ENCODE results near the gene CCDC144A.
"Not testable (repeated sequence)": the region's sequence is repeated elsewhere in the genome, so short reads cannot be mapped to it uniquely, and the experiment has no call there.

CCDC144A gene, protein sequence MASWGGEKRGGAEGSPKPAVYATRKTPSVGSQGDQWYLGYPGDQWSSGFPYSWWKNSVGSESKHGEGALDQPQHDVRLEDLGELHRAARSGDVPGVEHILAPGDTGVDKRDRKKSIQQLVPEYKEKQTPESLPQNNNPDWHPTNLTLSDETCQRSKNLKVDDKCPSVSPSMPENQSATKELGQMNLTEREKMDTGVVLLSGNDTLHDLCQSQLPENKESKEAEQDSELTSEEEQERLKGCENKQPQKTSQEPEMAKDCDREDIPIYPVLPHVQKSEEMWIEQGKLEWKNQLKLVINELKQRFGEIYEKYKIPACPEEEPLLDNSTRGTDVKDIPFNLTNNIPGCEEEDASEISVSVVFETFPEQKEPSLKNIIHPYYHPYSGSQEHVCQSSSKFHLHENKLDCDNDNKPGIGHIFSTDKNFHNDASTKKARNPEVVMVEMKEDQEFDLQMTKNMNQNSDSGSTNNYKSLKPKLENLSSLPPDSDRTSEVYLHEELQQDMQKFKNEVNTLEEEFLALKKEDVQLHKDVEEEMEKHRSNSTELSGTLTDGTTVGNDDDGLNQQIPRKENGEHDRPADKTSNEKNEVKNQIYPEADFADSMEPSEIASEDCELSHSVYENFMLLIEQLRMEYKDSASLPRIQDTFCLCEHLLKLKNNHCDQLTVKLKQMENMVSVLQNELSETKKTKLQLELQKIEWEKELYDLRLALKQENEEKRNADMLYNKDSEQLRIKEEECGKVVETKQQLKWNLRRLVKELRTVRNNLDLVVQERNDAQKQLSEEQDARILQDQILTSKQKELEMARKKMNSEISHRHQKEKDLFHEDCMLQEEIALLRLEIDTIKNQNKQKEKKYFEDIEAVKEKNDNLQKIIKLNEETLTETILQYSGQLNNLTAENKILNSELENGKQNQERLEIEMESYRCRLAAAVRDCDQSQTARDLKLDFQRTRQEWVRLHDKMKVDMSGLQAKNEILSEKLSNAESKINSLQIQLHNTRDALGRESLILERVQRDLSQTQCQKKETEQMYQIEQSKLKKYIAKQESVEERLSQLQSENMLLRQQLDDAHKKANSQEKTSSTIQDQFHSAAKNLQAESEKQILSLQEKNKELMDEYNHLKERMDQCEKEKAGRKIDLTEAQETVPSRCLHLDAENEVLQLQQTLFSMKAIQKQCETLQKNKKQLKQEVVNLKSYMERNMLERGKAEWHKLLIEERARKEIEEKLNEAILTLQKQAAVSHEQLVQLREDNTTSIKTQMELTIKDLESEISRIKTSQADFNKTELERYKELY (N-terminal part only)

GRCh38 chr17:16689731-16690281 lies at the start of gene CCDC144A:
CCDC144A (plus strand) TSS chr17:16690241; CDS start chr17:16690401, 160 bp downstream.
- DNase-seq (ENCODE audit: low spot score), result not testable (repeated sequence)

GRCh38 chr17:16649585-16649984 lies 40.5 kb upstream of the CCDC144A start:
- DNase-seq (ENCODE audit: low spot score), result no peak

- DNase-seq (ENCODE audit: low spot score), result no peak
These were observed 37.8 kb upstream of the CCDC144A start for GRCh38 chr17:16652252-16652651.

DNA sequence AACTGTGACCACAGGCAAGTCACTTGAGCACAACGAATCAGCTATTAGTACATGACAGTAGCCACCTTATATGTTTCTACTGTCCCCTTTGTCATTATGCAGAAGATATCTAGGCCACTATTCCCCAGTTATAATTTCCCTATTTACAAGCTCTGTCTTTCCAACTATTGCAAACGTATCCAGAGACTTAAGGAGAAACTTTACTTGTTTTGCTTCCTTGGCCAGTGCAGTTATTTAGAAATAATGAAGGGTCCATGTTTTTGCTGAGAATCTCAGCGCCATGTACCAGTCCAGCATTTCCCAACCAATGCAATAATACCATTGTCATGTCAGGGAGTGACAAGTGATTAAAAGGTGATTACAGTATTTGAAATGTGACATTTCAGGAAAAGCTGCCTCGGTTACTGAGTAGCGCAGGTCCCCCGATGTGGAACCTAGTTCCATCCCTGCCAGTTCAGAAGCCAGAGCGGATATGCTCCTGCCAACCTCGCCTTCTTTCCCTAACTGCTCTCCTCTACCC lies 37.1 kb upstream of the CCDC144A start:
- DNase-seq (ENCODE audit: low spot score), result peak; percentile 13

- peak; percentile 98 for DNase-seq (ENCODE audit: low spot score)
These were observed 36.5 kb upstream of the CCDC144A start, which contains the start of gene ZNF624 for GRCh38 chr17:16653367-16654041. ZNF624 (minus strand) TSS chr17:16653850.

DNA sequence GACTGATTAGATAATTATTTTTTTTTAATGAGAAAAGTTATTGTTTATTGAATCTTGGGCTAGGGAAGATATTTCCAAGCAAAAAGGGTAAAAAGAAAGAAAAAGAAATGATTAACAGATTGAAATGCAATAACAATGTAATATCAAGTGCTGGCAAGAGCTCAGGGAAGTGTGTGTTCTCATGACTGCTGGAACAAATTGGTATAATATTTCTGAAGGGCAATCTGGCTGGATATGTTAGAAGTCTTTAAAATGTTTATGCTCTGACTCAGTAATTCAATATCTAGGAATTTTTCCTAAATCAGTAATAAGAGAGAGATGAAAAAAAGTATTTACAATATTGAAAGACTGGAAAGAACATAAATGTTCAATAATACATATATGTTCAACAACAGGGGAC lies 28.8 kb upstream of the CCDC144A start:
- no peak for DNase-seq (ENCODE audit: low spot score)

- no peak for DNase-seq (ENCODE audit: low spot score)
These were observed 27.1 kb upstream of the CCDC144A start for GRCh38 chr17:16662936-16663335.

- not testable (repeated sequence) for DNase-seq (ENCODE audit: low spot score)
These were observed 23.5 kb upstream of the CCDC144A start for GRCh38 chr17:16666553-16666906.

- DNase-seq (ENCODE audit: low spot score), result not testable (repeated sequence)
These were observed 23.0 kb upstream of the CCDC144A start for GRCh38 chr17:16666907-16667636.

DNA sequence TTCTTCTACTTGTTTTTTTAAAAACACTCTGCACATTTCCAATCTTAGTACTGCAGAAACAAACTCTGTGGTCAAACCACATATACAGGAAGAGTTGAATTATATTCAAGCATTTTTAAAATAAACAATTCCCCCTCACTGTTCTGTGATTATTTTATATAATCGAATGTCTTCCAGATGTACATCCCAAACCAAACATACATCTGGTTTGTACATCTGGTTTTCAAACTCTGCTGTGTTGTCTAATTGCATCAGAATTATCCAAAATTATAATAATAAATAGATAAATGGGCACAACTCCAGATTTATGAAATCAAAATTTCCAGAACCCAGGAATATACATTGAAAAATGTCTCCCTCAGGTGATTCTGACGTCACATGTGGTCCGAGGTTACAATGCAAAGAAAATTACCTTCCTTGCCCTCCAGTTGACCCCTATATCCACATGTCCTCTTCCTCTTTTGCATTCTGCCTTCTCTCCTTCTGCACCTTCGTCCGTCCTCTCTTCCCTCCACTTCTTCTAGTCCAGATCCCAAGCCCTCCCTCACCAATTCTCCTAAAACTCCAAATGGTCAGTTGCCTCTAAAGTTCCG lies 13.3 kb upstream of the CCDC144A start:
- DNase-seq (ENCODE audit: low spot score), result no peak

GRCh38 chr17:16683290-16684138 lies 6.5 kb upstream of the CCDC144A start:
- not testable (repeated sequence) for DNase-seq (ENCODE audit: low spot score)

- DNase-seq (ENCODE audit: low spot score), result not testable (repeated sequence)
These were observed 4.0 kb upstream of the CCDC144A start for GRCh38 chr17:16686019-16686418.

DNA sequence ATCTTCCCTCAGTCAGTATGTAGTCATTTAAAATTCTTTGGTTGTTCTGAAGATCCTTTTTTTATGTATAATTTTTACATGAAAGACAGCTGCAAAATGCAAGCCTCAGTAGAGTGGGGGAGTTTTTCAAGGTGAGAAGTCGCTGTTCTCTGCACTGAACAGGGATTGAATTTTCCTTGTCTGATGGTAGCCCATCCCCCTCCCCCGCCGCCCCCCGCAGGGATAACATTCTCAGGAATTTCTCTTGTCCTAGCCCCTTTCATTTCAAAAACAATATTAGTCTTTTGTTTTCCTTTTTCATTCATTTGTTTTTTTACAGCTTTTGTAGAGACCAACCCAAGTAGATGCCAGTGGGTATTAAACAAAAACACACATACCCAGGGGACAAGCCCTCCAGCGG lies 2.9 kb upstream of the CCDC144A start:
- not testable (repeated sequence) for DNase-seq (ENCODE audit: low spot score)

DNA sequence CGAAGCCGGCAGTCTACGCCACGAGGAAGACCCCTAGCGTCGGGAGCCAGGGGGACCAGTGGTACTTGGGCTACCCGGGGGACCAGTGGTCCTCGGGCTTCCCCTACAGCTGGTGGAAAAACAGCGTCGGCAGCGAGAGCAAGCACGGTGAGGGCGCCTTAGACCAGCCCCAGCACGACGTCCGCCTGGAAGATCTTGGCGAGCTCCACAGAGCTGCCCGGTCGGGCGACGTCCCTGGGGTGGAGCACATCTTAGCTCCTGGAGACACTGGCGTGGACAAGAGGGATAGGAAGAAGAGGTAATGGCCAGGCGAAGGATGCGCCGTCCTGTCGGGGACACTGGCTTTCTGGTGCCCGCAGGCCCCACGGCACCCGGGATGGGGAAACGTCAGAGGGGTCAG lies 406 bp downstream of the CCDC144A start:
- not testable (repeated sequence) for DNase-seq (ENCODE audit: low spot score)

GRCh38 chr17:16697603-16698002 lies 7.6 kb downstream of the CCDC144A start:
- not testable (repeated sequence) for DNase-seq (ENCODE audit: low spot score)

DNA sequence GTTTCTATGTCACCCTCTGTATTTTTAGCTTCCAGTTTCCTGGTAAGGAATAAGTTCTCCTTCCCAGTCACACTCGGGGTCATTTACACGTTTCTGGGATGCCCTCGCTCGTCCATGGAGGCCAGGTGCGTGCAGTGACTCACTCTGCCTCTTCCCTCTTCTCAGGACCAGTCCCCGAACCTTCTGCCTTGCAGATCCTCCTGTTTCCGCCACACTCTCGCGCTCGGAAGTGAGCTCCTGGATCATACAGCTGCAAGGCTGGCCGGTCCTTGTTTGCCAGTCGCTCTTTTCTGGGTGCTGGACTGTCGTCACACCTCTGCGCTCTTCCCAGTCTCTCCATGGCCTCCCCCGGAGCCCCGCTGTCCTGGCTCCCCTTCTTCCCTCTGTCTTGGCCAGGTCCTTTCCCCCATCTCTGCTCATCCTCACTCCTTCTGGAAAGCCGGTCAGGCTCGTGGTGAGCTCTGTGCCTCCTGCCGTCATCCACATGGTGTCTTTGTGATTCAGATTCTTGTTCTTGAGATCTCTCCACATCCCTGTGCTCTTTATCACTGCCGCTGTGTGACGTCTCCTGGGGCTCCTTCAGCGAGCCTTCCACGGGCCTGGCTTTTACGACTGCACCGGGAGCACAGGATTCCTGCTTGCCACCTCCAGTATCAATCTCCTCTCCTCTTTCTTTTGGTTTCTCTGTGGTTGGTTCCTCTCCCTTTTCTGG lies 55.6 kb downstream of the CCDC144A start:
- not testable (repeated sequence) for DNase-seq (ENCODE audit: low spot score)

DNA sequence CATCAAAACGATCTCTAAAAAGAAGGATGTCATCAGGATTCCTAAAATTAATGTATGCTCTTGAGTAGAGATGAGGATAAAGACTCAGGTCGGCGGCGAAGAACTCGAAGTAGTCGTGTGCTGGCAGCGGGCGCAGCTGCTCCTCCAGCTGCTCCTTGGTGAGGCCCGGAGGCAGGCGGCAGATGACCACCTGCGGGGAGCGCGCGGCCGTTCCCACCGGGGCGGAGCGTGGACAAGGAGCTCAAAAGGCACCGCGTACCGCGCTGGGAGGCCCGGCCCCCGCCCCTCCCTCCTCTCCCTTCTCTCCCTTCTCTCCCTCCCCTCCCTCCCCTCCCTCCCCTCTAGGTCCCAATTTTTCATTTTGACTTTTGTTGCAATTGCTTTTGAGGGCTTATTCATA lies 56.5 kb downstream of the CCDC144A start:
- not testable (repeated sequence) for DNase-seq (ENCODE audit: low spot score)

GRCh38 chr17:16750515-16750914 lies 60.5 kb downstream of the CCDC144A start:
- DNase-seq (ENCODE audit: low spot score), result not testable (repeated sequence)
